Testis (tissue), 2 donors: Measurements from ENCODE around the gene GRM7.

Experiments used
- POLR2A ChIP-seq: fragments of 450-650 bp; IDR thresholded peaks from one replicate; pipeline ENCODE4 v1.6.1; 2017; ENCODE audit warnings: antibody characterized with exemption, mild to moderate bottlenecking, moderate library complexity
- TF ChIP-seq, protein P1 (sequence below), 3 experiments: fragments of 450-650 bp in 2 of 3; fragments of 200-600 bp in 1 of 3; sonication (generic) in 1 of 3; IDR thresholded peaks; one replicate each; pipeline ENCODE4 v1.5.1; 2016 to 2019; ENCODE audit warnings: antibody characterized with exemption in 3 of 3, mild to moderate bottlenecking in 2 of 3, moderate library complexity in 1 of 3

DNA sequence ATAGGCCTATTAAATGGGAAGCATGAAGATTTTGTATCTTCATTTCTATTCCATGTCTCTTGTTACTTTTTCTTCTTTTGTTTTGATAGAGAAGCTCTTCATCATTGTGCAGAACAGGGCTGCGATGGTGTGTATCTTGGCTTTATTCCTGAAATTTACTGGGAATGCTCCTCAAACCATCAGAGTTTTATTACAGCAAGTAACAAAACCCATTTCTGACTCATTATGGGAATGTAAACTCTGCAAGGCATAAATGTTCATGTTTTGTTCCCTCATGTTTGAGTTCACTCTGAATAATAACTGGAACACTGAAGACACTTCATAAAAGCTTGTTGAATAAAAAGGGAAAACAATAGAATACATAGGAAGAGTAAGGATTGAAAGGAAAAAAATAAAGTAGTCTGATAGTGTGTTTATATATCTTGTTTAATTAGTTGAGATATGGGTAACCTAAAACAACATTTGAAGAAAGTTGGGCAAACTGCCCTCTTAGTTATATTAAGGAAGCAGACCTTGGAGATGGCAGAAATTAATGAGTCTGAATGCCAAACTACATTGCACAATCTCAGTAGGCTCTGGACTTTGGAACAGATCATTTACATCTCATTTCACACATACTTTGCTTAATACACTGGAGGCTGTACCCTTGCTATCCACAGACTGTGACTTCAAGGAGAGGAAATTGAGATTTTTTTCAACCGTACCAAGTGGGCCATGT lies 521.5 kb downstream of the GRM7 start:
- TF ChIP-seq, protein P1, sequence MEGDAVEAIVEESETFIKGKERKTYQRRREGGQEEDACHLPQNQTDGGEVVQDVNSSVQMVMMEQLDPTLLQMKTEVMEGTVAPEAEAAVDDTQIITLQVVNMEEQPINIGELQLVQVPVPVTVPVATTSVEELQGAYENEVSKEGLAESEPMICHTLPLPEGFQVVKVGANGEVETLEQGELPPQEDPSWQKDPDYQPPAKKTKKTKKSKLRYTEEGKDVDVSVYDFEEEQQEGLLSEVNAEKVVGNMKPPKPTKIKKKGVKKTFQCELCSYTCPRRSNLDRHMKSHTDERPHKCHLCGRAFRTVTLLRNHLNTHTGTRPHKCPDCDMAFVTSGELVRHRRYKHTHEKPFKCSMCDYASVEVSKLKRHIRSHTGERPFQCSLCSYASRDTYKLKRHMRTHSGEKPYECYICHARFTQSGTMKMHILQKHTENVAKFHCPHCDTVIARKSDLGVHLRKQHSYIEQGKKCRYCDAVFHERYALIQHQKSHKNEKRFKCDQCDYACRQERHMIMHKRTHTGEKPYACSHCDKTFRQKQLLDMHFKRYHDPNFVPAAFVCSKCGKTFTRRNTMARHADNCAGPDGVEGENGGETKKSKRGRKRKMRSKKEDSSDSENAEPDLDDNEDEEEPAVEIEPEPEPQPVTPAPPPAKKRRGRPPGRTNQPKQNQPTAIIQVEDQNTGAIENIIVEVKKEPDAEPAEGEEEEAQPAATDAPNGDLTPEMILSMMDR (IDR thresholded peaks at IDR 0.05), result no peak
- no peak for TF ChIP-seq POLR2A
